Measurements from ENCODE around the gene CFAP99.
A peak's percentile ranks its signal among the peaks of the same experiment; 100 is the strongest.

CFAP99 gene

GRCh38 chr4:2411786-2412510 lies 6.8 kb upstream of the CFAP99 start:
- no peak for DNase-seq (ENCODE audit: low read depth in 3 of 3, low spot score in 1 of 3)

GRCh38 chr4:2412534-2412884 lies 6.2 kb upstream of the CFAP99 start:
- DNase-seq (ENCODE audit: low read depth in 3 of 3, low spot score in 1 of 3) = peak in 1 of 3 donors; percentile 26

- DNase-seq (ENCODE audit: low read depth in 3 of 3, low spot score in 1 of 3) = peak; percentile 52 to 74 (median 66)
These were observed 5.7 kb upstream of the CFAP99 start for GRCh38 chr4:2412885-2413716.

GRCh38 chr4:2413821-2414610 lies 4.7 kb upstream of the CFAP99 start:
- no peak for DNase-seq (ENCODE audit: low read depth in 3 of 3, low spot score in 1 of 3)

- DNase-seq (ENCODE audit: low read depth in 3 of 3, low spot score in 1 of 3) = no peak
These were observed 3.5 kb upstream of the CFAP99 start for GRCh38 chr4:2415213-2415612.

GRCh38 chr4:2415881-2416563 lies 2.7 kb upstream of the CFAP99 start:
- no peak for DNase-seq (ENCODE audit: low read depth in 3 of 3, low spot score in 1 of 3)

GRCh38 chr4:2416564-2417225 lies 2.1 kb upstream of the CFAP99 start:
- DNase-seq (ENCODE audit: low read depth in 3 of 3, low spot score in 1 of 3) = no peak

GRCh38 chr4:2417226-2417764 lies 1.5 kb upstream of the CFAP99 start:
- DNase-seq (ENCODE audit: low read depth in 3 of 3, low spot score in 1 of 3) = no peak

- no peak for DNase-seq (ENCODE audit: low read depth in 3 of 3, low spot score in 1 of 3)
These were observed 748 bp upstream of the CFAP99 start, which contains the start of gene ZFYVE28 for GRCh38 chr4:2417765-2418649. Gene ZFYVE28 (minus strand): TSS chr4:2418645. CDS start chr4:2418323, 322 bp downstream.

- no peak for DNase-seq (ENCODE audit: low read depth in 3 of 3, low spot score in 1 of 3)
These were observed 1.1 kb downstream of the CFAP99 start for GRCh38 chr4:2419814-2420213.

- no peak for DNase-seq (ENCODE audit: low read depth in 3 of 3, low spot score in 1 of 3)
These were observed 3.2 kb downstream of the CFAP99 start for GRCh38 chr4:2421928-2422327.

GRCh38 chr4:2423066-2423465 lies 4.3 kb downstream of the CFAP99 start:
- no peak for DNase-seq (ENCODE audit: low read depth in 3 of 3, low spot score in 1 of 3)

- no peak for DNase-seq (ENCODE audit: low read depth in 3 of 3, low spot score in 1 of 3)
These were observed 4.9 kb downstream of the CFAP99 start for GRCh38 chr4:2423695-2424094.

GRCh38 chr4:2424581-2424980 lies 5.8 kb downstream of the CFAP99 start:
- no peak for DNase-seq (ENCODE audit: low read depth in 3 of 3, low spot score in 1 of 3)

- no peak for DNase-seq (ENCODE audit: low read depth in 3 of 3, low spot score in 1 of 3)
These were observed 6.8 kb downstream of the CFAP99 start for GRCh38 chr4:2425386-2426068.

- no peak for DNase-seq (ENCODE audit: low read depth in 3 of 3, low spot score in 1 of 3)
These were observed 7.3 kb downstream of the CFAP99 start for GRCh38 chr4:2426069-2426397.

- DNase-seq (ENCODE audit: low read depth in 3 of 3, low spot score in 1 of 3) = no peak
These were observed 8.0 kb downstream of the CFAP99 start for GRCh38 chr4:2426711-2427275.
